Measurements from ENCODE around the gene NRARP.

NRARP gene

DNA sequence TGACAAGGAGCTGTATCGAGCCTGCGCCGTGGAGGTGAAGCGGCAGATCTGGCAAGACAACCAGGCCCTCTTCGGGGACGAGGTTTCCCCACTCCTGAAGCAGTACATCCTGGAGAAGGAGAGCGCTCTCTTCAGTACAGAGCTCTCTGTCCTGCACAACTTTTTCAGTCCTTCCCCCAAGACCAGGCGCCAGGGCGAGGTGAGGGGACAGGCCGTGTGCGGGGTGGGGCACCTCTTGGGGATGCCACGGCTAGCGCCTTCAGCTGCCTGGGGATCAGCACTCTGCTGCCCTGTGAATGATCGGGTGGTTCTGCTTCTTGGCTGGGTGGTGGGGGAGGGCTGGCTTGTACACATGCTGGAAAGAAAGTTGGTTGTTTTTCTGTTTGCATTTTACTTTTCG lies 45.2 kb downstream of the NRARP start:
- DNase-seq (ENCODE audit: low spot score), result no peak

DNA sequence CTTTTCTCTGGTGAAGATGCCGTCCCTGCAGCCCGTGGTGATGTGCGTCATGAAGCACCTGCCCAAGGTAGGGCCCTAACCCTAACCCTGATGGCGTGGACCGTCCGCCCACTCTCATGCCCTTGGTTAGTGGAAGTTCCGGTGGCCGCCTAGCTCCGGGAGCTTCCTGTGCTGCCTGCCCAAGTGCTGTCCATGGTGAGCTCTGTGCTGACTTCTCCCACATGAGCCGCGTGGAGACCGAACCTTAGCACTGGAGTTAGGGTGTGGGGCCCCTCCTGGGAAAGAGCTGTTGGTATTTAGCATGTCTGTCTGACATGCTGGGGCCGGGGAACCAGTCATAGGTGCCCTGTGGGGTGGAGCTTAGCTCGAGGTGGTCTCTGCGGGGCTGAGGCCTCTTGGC lies 45.7 kb downstream of the NRARP start:
- DNase-seq (ENCODE audit: low spot score), result no peak

DNA sequence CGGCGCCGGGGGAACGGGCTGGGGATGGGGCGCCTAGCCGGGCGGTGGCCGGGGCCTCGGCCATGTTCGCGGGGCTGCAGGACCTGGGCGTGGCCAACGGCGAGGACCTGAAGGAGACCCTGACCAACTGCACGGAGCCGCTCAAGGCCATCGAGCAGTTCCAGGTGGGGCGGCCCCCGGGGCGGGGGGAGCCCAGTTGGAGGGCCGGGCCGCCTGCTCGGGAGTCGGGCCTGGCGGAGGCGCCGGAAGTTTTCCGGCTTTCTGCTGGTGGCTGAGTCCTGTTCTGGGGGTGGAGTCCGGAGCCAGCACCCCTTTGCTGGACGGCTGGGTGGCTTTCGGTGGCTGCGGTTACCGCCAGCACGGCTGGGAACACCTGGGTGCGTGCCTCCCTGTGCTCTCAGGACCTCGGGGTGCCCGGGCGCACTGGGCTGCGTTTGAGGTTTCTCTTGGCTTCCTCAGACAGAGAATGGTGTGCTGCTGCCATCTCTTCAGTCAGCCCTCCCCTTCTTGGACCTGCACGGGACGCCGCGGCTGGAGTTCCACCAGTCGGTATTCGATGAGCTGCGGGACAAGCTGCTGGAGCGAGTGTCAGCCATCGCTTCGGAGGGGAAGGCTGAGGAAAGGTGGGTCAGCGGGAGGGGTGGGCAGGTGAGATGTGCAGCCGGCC lies 46.5 kb downstream of the NRARP start:
- no peak for DNase-seq (ENCODE audit: low spot score)

DNA sequence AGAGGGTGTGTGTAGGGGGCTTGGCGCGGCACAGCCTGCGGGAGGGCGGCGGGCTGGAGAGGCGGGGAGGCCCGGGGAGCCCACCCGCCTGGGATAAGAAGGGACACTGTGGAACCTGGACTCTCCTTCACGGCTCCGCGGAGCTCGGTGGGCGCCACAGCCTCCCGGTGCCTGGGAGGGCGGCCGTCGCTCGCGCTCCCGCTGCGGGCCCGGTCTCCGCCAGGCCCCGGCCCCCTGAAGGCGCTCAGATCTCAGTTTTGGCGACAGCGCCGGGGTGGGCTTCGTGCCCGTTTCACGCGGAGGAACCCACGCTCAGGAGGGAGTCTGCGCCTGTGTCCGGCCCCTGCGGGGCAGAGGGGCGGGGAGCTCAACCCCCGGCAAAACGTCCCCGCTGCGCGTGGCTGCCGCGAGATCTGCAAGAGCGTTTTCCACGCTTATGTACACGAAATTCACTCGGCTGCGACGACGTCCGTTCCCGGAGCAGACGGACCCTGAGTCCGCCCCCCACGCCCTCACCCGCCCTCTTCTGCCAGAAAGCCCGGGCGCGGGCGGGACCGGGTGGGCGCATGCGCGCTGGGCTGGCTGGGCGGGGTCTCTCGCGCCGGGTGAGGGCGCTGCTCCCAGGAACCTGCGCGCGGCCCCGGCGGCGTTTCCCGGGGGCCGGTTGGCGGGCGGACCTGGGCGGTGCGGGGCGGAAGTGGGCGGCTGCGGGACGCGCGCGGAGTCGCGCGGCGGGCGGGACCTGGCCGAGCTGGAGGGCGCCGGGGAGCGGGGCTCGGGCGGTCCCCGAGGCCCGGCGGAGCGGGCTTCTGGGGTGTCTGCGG lies 47.2 kb downstream of the NRARP start, which contains the start of gene NELFB:
NELFB (plus strand) TSS at position 704 of the 824 bp plus-strand sequence.
- DNase-seq (ENCODE audit: low spot score), result peak; percentile 95

DNA sequence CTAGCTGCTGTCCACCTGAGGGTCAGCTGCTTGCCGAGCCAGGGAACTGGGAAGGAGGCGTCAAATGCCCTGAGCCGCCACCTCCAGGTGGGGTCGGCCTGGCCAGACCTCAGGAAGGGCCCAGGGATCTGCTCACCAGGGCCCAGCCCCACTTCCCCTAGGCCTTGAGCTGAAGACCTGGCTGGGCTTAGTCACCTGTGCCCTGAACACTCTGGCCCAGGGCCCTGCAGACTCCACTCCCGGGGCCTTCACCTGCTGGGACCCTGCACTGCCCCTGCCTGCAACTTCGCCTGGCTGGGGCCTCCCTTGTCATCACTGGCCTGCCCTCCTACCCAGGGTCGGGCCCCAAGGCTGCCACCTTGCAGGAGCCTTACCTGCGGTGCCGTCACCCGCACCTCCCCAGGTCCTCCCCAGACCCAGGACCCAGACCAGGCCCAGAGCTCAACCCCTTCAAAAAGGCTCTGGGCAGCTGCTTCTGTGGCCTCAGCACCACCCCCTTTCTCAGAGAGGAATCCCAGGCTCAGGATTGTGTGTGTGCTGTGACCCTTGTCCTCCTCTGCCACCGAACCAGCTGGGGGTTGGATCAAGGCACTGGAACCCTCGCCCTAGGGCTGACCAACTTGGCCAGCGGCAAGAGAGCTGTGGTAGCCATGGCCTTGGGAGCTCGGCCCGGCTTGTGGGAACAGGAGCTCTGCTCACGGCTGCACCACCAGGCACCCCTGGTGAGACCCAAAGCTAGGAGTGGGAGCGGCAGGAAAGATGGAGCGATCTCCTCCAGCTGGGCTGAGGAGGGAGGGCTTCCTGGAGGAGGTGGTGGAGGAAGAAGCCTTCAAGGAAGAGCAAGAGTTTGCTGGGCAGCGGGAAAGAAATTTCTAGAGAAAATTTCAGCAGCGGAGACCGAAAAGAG lies 48.1 kb downstream of the NRARP start:
- no peak for DNase-seq (ENCODE audit: low spot score)

DNA sequence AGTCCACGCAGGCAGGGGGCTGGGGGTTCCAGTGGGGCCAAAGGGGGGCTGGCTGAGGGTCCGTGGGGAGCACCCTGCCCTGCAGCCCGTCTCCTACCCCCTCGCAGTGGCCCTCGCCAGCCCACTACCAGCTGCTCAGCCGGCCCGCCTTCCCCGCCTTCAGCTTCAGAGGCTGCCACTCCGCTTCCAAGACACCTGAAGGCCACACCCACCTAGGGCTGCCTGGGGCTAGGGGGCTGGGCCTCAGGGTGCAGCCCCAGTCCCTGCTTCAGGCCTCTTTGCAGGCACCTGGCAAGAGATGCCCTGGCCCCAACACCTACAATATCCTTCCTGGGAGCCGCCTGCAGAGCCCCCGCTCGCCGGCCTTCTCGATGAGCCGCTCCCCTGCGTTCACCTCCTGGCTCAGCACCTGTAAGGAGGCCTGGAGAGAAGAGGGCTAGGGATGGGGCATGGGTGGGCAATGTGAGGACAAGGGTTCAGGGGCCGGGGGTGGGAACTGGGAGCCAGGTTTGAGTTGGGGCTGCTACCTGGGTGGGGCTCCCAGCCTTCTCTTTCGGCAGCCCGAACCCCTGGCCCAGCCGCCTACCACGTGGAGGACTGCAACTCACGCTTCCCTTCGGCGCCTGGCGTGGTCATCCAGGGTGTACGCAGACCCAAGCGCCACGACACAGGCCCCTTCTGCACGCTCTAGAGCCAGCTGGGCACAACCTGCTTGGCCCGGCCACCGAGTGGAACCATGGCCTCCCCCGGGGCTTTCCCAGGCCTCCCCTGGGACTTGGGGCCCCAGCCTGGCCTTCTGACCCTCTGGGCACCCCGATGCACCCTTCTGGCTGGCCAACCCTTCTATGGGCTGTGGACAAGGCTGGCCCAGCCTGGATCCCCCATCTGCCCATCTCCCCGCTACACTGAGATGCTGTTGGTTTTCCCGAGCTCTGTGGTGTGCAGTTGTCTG lies 49.2 kb downstream of the NRARP start:
- no peak for DNase-seq (ENCODE audit: low spot score)

DNA sequence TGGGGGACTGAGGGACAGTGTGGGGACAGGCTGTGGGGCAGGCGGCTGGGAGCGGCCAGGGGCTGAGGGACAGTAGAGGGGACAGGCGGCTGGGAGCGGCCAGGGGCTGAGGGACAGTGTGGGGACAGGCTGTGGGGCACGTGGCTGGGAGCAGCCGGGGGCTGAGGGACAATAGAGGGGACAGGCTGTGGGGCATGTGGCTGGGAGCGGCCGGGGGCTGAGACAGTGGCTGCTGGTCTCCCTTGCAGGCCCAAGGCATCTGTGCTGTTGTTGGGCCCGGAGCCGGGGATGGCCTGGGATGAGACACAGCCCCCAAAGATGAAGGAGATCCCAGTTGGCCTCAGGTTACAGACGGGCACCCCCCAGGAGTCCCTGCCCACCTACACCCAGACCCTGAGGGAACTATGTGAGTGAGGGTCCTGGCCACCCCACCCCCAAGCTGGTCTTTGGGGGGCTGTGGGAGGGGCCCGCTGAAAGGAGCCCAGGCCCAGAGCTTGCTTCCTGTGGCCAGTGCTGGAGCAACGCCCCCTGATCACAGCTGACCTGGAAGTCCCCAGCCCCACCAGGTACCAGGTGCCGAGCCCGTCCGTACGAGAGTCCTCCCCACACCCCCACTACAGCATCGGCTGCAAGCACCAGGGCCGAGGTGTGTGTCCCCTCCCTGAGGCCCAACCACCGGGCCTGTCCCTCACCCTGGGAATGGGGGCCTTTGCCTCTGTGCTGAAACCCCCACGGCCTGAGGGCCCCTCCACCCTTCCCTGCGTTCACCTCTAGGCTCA lies 50.4 kb downstream of the NRARP start:
- no peak for DNase-seq (ENCODE audit: low spot score)

DNA sequence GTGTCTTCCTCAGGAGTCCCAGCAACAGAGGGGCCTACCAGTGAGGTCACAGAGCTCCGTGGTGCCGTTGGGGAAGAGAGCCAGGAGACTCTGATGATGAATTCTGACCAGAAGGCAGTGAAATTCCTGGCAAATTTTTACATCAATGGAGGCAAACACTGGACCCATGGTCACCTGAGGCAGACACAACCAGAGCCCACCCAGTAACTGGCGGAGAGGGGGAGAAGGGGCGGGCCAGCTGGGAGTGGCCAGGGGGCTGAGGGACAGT lies 50.9 kb downstream of the NRARP start, which contains the start of gene STPG3:
STPG3 (plus strand) TSS at position 93 of the 268 bp plus-strand sequence; CDS start at position 94, 1 bp downstream.
- no peak for DNase-seq (ENCODE audit: low spot score)

DNA sequence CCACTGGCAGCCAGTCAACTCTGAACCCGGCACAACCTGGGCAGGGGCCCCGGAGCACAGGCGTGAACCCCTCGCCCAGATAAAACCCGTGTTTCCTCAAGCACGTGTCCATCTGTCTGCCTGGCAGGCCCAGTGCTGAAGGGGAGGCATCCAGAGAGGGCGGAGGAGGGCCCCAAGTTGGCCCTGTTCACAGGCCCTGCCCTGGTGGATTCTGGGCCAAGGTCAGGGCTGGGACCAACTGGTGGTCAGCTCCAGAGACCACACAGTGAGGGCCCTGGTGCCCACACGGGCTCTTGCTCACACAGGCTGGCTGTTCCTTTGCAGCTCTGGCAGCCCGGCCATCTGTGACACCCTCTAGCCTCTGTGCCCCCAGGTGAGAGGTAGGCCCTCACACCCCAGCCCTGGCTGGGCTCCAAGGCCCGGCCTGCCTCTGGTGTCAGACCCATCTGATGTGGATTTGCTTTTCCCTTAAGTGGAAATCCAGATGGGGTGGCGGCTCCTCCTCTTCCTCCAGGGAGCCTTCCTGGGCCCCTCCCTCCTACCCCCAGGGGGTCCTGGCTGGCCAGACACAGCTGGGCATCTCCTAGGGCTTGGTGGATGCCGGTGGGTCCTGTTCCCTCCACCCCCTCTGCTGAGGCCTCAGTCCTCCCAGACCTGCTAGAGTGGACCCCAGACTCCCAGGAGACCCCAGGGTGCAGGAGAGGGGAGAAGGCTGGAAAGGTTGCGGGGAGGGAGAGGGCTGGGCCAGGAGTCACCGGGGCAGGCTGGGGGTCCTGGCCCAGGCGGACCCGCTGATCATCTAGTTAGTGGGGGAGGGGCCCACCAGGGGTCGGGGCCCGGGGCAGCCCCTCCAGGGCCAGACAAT lies 51.5 kb downstream of the NRARP start:
- DNase-seq (ENCODE audit: low spot score), result no peak
